ENCODE results near the gene NELFB.
A peak's percentile ranks its signal among the peaks of the same experiment; 100 is the strongest.

The NELFB gene

DNA sequence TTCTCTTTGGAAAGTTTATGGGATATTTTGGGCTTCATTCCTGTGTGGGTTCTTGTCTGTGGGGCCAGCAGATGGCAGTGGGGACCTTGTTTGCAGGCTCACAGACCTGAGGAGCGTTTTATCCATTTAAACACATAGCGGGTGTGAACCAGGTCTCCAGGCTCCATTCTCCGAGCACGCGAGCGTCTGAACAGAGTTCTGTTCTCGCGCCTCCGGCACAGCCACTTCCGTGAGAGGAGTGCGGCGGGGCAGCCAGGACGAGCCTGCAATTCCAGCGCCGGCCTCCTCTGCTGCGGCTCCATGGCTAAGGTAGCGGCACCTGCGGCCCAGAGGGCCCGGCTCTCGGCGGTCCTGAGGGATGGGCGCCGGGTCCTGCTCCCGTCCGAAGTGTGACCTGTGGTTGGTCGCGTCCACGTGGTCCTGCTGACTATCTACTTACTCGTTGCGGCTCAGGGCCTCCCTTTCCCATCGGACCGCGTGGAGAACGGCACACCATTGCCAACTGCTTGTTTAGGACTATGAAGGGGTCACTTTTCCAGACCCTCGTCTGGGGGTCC is 39.6 kb downstream of the NELFB start:
- no peak for DNase-seq

DNA sequence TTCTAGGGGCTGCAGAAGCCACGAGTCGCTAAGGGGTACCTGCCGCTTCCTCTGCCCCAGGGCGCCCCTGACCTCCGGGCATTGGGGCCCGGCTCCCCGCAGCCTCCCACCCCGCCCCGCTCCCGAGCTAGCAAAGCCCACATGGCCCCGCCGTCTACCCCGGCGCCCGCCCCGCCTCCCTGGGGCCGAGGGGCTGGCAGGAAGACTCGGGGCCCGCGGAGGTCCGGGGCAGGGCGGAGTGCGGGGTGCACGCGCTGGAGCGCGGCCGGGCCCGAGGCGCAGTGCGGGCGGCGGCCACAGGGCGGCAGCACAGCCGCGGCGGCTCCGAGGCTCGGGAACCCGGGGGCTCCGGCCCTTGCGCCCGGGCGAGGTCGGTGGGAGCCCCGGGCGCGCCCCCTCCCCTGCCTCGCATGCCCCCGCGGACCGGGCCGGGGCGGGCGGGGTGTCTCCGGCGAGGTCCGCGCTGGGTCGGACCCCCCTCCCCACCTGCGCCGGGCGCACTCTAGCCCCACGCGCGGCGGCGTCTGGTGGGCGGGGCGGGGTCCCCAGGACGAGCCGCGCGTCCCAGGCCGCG is 40.2 kb downstream of the NELFB start:
- no peak for DNase-seq

DNA sequence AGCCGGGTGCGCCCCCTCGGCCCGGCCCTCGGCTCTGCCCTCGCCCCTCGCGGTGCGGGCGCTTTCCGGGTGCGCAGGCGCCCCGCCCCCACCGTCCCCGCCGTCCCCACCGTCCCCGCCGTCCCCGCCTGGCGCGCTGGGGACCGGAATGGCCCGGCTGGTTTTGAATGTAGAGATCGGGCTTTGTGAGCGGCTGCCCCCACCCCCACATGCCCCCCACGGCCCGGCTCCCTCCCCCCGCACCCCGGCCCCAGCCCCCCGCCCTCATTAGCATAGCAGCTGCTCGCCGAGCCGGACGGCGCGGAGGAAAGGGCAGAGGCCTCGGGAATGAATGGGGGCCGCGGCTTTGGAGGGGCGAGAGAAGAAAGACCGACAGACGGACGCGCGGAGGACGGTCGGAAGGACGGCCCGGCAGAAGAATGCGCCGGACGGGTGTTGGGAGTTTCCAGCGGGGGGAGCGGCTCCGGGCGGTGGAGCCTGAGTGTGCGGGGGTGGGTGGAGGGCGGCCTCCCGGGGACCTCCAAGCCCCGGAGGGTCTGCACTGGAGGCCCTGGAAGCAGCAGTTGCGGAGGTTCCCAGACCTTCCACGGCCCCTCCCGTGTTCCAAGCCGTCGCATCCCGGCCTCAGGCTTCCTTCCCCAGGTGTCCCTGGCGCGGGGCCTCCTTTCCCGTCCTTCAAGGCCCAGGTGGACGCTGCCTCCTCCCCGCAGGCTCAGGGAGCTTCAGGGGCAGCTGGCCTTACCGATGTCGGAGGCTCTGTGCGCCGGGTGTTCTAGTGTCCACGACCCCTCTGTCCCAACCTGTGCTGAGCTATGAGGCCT is 40.9 kb downstream of the NELFB start:
- DNase-seq: no peak

DNA sequence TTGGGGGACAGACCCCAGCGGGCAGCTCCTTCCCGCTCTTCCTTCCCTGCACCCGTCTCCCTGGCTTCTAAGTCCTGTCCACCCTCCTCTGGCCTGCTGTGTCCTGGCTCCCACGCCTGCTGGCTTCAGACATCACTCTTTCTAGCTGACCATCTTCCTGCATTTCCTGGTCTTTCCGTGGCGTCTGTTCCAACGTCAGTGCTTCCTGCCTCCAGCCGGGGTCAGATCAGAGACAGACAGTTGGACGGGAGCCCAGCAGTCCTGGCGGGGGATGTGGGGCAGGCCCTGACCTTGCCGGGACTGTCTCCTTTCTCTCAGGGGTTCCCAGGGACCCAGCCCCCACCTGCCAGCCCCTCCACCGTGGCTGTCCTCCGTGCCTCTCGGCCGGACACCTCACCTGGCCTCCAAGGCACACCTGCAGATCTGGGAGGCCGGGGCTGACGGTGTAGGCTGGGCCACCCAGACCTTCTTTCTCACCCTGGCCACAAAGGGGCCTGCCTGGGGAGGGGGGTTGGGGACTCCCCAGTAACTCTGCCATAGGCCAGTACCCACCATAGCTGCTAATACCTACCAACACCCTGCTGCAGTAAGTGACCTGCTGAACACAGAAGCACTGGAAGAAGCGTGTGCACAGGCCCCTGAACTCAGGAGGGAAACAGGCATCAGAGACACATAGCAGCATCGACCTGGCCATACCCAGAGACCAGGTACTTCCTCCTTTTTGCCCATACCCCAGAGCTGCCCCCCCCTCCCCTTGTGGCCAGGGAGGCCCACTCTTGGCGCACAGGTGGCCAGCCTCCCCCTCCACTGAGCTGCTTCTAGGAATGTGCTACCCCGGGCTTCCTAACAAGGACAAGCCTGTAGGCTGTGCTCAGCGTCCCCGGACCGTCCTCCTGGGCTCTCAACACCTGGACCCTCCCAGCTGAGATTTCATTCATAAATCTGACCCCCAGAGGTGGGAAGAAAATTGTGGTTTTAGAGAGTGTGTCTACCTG is 41.8 kb downstream of the NELFB start:
- DNase-seq: no peak

DNA sequence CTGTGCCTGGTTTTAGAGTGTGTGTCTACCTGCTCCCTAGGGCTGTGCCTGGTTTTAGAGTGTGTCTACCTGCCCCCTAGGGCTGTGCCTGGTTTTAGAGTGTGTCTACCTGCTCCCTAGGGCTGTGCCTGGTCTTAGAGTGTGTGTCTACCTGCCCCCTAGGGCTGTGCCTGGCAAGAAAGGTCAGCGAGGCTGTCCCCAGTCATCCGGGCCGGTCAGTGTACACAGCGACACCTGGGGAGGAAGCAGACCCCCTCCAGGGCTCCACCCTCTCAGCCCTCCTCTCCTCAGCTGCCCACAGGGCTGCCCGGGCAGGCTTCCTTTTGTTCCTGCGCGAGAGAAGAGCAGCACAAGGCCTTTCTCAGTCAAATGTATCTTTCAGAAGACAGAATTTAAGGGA is 42.8 kb downstream of the NELFB start:
- DNase-seq: no peak

DNA sequence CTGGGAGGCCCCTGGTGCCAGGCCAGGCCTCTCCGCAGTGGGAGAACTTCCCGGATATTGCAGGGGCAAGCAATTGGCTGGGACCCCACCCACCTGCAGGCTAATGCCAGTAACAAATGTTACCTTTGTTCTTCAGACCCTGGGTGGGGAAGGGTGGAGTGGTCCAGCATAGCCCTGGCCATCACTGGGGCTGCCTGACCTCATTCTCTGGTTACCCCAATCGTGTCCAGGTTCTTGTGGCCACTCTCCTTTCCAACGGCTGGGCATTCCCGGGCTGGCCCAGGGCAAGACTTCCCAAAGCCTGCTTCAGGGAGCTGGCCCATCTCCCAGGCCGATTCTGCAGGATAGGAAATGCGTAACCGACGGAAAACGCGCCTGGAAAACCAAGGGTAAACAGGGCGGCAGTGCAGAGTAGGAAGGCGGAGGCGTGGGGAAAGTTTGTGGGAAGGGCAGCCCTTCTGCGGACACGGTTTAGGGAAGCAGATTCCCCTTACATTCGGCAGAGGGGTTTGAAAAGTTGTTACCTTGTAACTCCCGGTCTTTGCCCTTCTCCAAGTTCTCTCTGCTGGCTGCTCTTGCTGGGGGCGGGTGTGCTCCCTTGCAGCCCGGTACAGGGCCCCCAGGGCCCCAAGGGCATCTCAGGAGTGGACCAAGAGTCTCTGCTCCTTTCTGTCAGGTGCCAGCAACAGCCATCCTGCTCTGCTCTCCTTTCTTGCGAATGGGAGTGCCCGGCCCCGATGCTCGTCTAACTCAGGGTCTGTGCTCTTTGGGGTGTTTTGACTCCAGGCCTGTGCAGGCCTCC is 43.5 kb downstream of the NELFB start:
- DNase-seq: no peak

DNA sequence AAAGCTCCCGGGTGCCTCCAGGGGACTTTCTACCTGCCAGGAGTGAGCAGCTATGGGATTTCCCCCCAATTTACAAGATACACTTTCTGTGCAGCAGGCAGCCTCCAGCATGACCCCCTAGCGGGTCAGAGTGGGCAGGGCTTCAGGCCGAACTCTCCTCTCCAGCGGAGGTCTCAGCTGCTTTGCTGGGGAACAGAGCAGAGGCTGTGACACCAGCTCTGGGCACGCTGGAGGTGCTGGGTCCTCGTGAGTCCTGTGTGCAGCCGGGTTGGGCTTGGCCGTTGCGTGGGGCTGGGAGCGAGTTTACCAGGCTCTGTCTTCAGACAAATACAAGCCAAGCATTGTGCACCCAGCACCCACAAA is 44.1 kb downstream of the NELFB start:
- no peak for DNase-seq

GRCh38 chr9:137299938-137300337 is 44.8 kb downstream of the NELFB start:
- DNase-seq: no peak

DNA sequence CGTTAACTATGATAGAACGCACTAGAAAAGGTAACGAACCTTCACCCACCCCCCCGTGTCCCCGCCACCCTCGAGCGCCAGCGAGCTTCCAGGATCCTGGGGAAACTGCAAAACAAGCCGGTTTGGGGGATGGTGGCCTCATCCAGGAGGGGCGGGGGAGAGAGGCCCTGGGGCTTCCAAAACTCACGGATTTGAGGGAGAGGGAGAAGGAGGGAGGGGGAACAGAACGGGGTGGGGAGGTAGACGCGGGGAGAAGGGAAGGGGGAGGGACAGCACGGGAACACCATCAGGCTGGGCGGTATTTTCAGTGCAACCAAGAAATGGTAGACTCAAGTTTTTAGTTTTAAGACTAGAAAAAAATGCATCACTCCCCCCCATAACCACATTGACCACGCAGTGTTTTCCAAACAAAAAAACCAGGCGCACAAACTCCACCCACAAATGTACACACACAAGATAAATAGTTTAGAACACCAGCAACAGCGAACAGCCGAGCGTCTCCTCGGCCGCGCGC is 45.5 kb downstream of the NELFB start:
- no peak for DNase-seq

GRCh38 chr9:137301081-137301947 is 46.2 kb downstream of the NELFB start:
- DNase-seq: no peak

DNA sequence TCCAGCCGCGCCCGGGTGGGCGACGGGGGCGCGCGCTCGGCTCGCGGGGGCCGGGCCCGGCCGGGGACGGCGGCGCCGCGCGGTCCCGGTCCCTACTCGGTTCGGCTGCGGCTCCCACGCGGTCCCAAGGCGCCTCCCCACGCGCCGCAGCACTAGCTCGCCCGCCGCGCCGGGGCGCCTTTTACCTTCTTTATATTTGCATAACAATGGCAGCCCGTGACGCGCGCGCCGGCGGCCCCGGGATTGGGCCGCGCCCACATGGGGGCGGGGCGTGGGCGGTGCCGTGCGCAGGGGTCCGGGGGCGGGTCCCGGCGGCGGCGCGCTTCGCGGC is 47.0 kb downstream of the NELFB start, which contains the start of gene NRARP:
NRARP (minus strand) TSS at position 154 of the 331 bp plus-strand sequence. CDS start 343 bp downstream, outside the sequence.
- peak; percentile 88 for DNase-seq

- no peak for DNase-seq
Observed at GRCh38 chr9:137302449-137303150, 47.5 kb downstream of the NELFB start.

- no peak for DNase-seq
Observed at GRCh38 chr9:137303151-137303892, 48.2 kb downstream of the NELFB start.

DNA sequence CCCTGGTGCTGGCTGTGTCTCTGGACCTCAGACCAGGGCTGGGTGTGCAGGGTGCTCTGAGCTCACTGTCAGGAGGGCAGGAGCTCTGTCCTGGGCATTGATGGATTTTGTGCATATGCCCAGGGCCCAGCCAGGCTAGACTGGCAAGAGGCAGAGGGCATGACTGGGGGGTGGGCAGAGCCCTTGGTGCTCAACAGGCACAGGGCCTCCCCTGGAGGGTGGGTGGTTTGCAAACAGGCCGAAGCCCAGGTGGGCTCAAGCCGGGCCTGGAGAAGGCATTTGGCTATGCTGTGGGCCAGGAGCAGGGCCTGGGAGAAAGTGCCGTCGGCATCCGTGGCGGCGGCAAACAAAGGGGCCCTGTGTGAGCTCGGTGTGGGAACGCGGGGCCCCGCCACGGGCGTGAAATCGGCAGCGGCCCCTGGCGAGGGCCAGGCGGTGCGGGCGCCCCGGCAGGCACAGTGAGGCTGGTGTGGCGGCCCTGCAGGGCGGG is 48.8 kb downstream of the NELFB start:
- no peak for DNase-seq

DNA sequence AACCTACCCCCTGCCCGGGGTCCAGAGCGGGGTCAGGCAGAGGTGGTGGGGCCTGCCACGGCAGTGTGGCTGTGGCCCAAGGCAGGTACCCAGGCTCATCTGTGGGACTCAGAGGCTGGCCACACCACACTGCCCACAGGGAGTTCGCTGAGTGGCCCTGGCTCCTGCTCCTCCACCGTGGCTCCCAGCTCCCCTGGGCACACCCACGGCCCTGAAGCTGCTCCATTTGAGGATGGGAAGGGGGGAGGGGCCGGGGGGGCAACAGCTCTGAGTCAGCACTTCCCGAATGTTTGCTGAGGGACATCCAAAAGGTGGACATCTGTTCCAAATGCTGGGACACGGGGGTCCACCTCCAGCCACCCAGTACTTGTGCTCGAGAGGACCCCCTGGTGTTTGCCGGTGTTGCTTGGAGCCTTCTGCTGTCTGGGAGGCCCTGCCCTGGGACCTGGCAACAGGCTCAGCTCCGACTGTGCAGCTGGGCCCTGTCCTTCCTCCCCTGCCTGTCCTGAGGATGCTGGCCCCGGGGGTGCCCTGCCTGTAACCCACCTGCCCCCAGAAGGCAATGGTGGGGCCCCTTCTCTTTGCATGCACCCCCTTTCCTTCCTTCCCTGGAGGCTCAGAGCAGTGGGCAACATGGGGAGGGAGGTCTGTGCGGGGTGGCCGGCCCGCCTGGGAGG is 49.4 kb downstream of the NELFB start:
- DNase-seq: no peak

GRCh38 chr9:137305060-137305797 is 50.1 kb downstream of the NELFB start:
- DNase-seq: peak; percentile 37

DNA sequence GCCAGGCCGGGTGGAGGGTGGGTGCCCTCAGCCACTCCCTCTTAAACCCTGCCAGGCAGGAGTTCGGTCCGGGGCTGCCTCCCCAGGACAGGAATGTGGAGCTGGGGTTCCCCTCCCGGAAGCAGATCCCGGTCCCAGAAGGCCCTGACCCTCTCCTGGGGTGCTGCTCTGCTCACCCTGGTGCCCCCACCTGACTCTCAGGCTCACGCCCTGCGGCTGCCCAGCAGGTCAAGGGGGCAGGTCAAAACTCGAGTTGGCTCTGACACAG is 50.6 kb downstream of the NELFB start:
- DNase-seq: no peak

GRCh38 chr9:137306066-137306849 is 51.1 kb downstream of the NELFB start:
- no peak for DNase-seq

Measured in CD4-positive, alpha-beta T cell treated with Interleukin-4 for 4 hours (primary cell).